M059J (cell line): ENCODE measurements around the gene GASK1A. TPM values are rescaled to one million over a fixed set of nuclear protein-coding genes. Genes with fewer than 3 reads are reported as not detected.
"Not testable (repeated sequence)": the region's sequence is repeated elsewhere in the genome, so short reads cannot be mapped to it uniquely, and the experiment has no call there.

Source experiments
- DNase-seq: peaks from one replicate; pipeline ENCODE4 v3.0.0-alpha.2; 2012; ENCODE audit warnings: low read depth
- total RNA-seq: library from RNA; depleted of rRNA; stranded (reverse); fragments of >200 nt; shearing (Covaris generic); gene quantifications from 2 replicates; pipeline ENCODE4 v1.2.3, GENCODE V29; 2014

Gene GASK1A
- total RNA-seq, 1 experiment from 2014 or later, result 3.4 TPM

GRCh38 chr3:43031485-43031884 is 52.4 kb downstream of the GASK1A start:
- no peak for DNase-seq

- DNase-seq, result no peak
These were observed 52.9 kb downstream of the GASK1A start for GRCh38 chr3:43031889-43032545.

- DNase-seq, result no peak
These were observed 53.8 kb downstream of the GASK1A start for GRCh38 chr3:43032646-43033628.

GRCh38 chr3:43034200-43034599 is 55.1 kb downstream of the GASK1A start:
- DNase-seq, result no peak

- DNase-seq, result no peak
These were observed 55.8 kb downstream of the GASK1A start for GRCh38 chr3:43034911-43035310.

- DNase-seq, result no peak
These were observed 56.8 kb downstream of the GASK1A start for GRCh38 chr3:43035801-43036365.

- DNase-seq, result no peak
These were observed 57.7 kb downstream of the GASK1A start for GRCh38 chr3:43036621-43037423.

GRCh38 chr3:43038010-43038409 is 58.9 kb downstream of the GASK1A start:
- no peak for DNase-seq

GRCh38 chr3:43041517-43041916 is 62.4 kb downstream of the GASK1A start:
- no peak for DNase-seq

DNA sequence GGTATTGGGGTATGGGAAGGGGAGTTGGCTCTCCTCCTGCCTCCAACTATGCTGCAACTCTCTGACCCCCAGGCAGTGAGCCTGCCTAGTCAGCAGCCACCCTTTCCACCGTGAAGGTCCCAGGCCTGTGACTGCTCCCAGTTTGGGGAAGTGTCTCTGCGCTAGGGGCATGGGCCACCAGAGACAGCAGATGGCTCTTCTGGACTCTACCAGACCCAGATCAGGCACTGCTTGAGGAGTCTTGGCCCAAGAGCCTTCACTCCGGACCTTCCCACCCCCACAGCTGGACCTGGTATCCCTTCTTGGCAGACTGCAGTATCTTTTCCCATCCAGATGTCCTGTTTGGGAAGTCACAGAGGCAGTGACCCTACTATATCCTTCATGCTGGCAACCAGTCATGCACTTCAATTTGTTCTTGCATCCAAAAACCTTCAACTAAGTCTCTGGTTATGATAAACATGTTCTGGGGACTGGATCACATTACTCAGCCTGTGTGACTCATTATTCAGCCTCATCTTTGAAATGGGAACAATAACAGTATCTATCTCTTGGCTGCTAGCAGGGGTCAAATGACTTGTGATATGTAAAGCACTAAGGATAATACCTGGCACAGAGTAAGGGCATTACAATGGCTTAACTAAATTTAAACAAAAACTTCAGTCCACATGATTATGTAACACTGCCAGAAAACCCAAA is 64.1 kb downstream of the GASK1A start:
- peak; percentile 2 for DNase-seq

DNA sequence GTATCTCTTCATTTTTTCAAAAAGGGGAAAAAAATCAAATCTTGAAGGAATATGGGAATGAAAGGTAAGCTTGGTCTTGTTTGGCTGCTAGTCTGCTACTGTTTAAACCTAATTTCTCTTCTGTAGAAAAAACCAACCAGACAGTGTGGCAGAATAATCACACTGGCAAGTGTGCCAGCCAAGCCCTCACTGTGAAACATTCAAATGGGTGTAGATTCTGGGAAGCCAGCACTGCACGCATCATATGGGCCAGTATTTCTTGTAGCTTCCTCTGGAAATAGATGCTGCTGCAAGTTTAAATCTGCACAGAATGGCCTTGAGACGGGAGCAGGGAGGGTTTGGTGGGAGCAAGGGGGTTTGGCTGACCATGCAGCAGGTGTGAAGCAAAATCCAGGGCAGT is 64.7 kb downstream of the GASK1A start:
- no peak for DNase-seq

DNA sequence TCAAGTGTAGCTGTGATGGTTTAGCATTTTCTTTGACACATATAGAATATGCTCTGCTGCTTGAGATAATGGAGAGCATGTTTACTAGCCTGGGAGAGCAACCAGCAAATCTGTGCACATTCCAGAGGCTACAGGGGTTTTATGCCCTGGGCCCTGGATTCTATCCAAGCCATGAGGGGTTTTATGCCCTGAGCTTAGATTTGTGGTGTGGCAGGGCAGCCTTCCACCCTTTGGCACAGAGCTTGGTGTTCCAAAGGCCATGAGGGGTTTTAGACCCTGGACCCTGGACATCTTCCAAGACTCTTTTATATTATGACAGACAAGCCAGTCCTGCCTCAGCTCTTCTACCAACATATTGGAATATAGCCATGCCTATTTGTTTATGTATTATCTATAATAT is 66.0 kb downstream of the GASK1A start:
- not testable (repeated sequence) for DNase-seq

DNA sequence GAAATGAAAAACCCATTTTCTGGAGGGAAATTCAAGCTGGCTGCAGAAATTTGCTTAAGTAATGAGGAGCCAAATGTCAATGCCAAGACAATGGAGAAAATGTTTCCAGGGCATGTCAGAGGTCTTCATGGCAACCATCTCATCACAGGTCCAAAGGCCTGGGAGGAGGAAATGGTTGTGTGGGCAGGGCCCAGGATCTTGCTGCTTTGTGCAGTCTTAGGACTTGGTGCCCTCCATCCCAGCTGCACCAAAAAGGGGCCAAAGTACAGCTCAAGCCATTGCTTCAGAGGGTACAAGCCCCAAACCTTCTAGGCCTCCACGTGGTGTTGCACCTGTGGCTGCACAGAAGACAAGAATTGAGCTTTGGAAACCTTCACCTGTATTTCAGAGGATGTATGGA is 67.5 kb downstream of the GASK1A start:
- DNase-seq, result no peak

- no peak for DNase-seq
These were observed 69.4 kb downstream of the GASK1A start for GRCh38 chr3:43048470-43048869.

DNA sequence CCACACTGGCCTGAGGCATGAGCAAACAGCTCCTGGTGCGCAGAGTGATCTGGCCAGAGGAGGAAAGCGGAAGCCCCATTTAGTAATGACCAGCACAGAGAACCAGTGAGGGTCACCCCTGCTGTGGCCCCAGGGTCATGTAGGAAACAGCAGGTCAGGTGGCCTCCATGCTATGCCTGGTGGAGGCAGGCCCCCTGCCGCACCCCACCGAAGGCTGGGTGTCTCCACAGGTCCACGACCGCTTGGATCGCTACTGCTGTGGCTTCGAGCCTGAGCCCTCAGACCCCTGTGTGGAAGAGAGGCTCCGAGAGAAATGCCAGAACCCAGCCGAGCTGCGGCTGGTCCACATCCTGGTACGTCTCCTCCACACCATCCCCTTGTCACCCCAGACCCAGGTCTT is 74.2 kb downstream of the GASK1A start:
- DNase-seq, result no peak

- DNase-seq, result no peak
These were observed 75.6 kb downstream of the GASK1A start for GRCh38 chr3:43054754-43055153.

- no peak for DNase-seq
These were observed 76.3 kb downstream of the GASK1A start for GRCh38 chr3:43055393-43055792.

- no peak for DNase-seq
These were observed 77.0 kb downstream of the GASK1A start for GRCh38 chr3:43055806-43056770.

DNA sequence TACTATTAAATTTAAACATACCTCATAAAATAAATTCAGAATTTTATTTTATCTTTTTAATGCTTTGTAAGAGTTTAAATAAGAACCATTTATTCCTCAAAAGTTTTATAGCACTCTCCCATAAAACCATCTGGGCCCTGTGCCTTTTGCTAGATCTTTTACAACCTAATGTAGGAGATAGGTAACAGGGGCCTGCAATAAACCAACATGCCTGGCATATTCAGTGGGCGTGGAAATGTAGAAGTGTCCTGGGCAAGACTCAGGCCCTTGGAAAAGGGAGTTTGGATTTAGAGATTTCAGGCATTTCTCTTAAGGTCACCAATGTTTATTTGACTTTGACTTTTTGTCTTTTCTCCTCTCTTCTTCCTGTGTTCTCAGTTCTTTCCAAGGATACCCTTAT is 80.3 kb downstream of the GASK1A start:
- DNase-seq, result no peak
